ENCODE measurements around the gene OR2AK2.
A peak's percentile ranks its signal among the peaks of the same experiment; 100 is the strongest.

The OR2AK2 gene

GRCh38 chr1:247964933-247965332 lies at the start of gene OR2AK2:
Gene OR2AK2, plus strand, starts transcription at chr1:247965233. Its CDS starts 144 bp downstream, at chr1:247965377.
- no peak for DNase-seq (ENCODE audit: low read depth, low spot score)

DNA sequence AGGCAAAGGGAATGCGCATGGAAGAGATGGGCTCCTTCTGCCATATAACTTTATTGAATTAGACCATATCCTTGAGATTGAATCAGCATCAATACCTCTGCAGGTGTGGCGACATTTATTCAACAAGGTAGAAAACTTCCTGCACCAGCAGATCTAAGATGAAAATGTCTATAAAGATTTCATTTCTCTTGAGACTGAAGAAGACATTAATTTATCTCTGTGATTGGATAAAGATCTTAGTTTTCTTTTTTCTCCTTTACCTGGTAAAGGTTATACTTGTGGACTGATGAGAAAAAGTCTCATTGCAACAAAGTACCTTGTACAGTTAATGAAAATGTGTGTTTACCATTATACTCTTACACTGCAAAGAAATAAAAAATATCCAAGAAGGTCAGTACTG lies 45.1 kb upstream of the OR2AK2 start, which contains the start of gene OR2T8:
Gene OR2T8 (plus strand): TSS at position 301 of the 400 bp plus-strand sequence. CDS start 766 bp downstream, outside the sequence.
- DNase-seq (ENCODE audit: low read depth, low spot score) = no peak

- no peak for DNase-seq (ENCODE audit: low read depth, low spot score)
These were observed 41.1 kb upstream of the OR2AK2 start for GRCh38 chr1:247923941-247924340.

DNA sequence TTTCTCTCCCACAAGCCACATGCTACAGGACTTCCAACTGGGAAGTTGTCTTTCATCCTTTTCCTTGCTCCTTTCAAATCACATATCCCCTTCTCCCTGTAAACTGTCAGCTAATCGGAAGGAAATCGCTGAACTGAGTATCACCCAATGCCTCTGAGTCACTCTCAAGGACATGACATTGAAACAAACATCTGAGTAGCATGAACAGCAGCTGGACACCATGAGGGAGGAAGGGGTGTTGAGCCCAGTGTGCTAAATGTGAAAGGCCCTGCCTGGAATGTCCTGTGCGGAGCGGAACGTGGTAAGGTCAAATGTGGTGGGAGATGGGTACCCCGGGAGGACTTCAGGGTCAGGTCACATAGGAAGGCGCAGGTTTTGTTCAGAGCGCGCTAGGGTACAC lies 40.2 kb upstream of the OR2AK2 start, which contains the start of gene OR2AJ1:
Gene OR2AJ1 (plus strand): TSS at position 22 of the 400 bp plus-strand sequence. CDS start 8,880 bp downstream, outside the sequence.
- no peak for DNase-seq (ENCODE audit: low read depth, low spot score)

- DNase-seq (ENCODE audit: low read depth, low spot score) = no peak
These were observed 31.0 kb upstream of the OR2AK2 start for GRCh38 chr1:247933989-247934388.

- no peak for DNase-seq (ENCODE audit: low read depth, low spot score)
These were observed 29.3 kb upstream of the OR2AK2 start for GRCh38 chr1:247935781-247936180.

DNA sequence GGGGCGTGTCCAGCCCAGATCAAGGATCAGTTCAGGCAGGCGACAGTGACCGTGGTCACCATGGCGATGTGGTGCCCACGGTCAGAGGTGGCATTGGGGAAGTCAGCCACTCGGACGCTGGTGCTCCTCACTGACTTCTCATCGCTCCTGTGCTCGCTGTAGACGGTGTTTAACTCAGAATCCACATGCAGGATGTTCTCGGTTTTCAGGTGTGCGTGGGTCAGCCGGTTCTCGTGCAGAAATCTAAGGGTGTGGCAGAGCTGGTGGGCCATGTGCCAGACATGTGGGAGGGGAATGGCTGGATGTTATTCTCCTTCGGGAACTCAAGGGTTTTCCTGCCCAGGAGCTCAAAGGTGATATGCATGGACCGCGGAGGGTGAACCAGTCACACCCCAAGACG lies 28.6 kb upstream of the OR2AK2 start:
- no peak for DNase-seq (ENCODE audit: low read depth, low spot score)

- DNase-seq (ENCODE audit: low read depth, low spot score) = peak; percentile 61
These were observed 27.9 kb upstream of the OR2AK2 start for GRCh38 chr1:247936965-247937734.

DNA sequence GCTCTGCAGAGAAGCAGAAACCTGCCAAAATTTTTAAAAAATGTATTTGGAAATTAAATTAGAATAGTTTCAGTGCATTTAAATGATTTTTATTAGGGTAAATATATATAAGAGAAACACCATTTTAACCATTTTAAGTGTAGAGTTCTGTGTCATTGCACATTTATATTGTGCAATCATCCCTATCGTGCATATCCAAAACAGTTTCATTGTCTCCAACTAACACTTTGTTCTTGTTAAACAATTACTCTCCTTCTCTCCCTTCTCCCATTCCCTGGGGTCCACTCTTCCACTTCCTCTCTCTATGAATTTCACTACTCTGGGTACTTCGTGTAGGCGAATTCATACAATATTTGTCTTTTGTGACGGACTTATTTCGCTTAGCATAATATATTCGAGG lies 22.4 kb upstream of the OR2AK2 start:
- DNase-seq (ENCODE audit: low read depth, low spot score) = no peak

- DNase-seq (ENCODE audit: low read depth, low spot score) = no peak
These were observed 16.5 kb upstream of the OR2AK2 start, which contains the start of gene OR2L8 for GRCh38 chr1:247948558-247948957. Gene OR2L8, plus strand, starts transcription at chr1:247948858. Its CDS starts 0 bp downstream, at chr1:247948858.

GRCh38 chr1:247953408-247953807 lies 11.6 kb upstream of the OR2AK2 start:
- DNase-seq (ENCODE audit: low read depth, low spot score) = no peak

- no peak for DNase-seq (ENCODE audit: low read depth, low spot score)
These were observed 3.2 kb upstream of the OR2AK2 start for GRCh38 chr1:247961791-247962190.

- DNase-seq (ENCODE audit: low read depth, low spot score) = no peak
These were observed 2.0 kb upstream of the OR2AK2 start for GRCh38 chr1:247962911-247963588.

- no peak for DNase-seq (ENCODE audit: low read depth, low spot score)
These were observed 1.6 kb downstream of the OR2AK2 start for GRCh38 chr1:247966532-247967204.

- DNase-seq (ENCODE audit: low read depth, low spot score) = no peak
These were observed 28.0 kb downstream of the OR2AK2 start for GRCh38 chr1:247992986-247993385.

DNA sequence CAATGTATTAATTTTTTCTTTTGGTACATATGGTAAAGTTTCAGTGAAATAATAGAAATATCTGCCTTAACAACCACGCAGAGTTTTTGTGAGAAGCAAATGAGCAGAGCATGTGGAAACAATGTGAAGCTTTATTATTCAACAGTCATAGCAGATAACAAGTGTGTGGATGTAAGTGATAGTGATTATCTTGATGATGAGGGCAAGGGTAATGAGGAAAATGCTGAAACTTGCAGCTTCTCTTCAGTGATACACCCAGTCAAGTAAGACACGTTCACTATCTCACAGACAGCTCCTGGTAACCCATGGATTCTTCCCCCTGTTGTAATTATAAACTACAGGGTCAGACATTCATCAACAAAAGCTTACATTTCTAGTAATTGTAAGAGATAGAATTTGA lies 33.8 kb downstream of the OR2AK2 start:
- no peak for DNase-seq (ENCODE audit: low read depth, low spot score)

- DNase-seq (ENCODE audit: low read depth, low spot score) = no peak
These were observed 35.1 kb downstream of the OR2AK2 start for GRCh38 chr1:248000169-248000568.

GRCh38 chr1:248007778-248008177 lies 42.7 kb downstream of the OR2AK2 start:
- no peak for DNase-seq (ENCODE audit: low read depth, low spot score)

- DNase-seq (ENCODE audit: low read depth, low spot score) = no peak
These were observed 44.6 kb downstream of the OR2AK2 start for GRCh38 chr1:248009681-248010080.

DNA sequence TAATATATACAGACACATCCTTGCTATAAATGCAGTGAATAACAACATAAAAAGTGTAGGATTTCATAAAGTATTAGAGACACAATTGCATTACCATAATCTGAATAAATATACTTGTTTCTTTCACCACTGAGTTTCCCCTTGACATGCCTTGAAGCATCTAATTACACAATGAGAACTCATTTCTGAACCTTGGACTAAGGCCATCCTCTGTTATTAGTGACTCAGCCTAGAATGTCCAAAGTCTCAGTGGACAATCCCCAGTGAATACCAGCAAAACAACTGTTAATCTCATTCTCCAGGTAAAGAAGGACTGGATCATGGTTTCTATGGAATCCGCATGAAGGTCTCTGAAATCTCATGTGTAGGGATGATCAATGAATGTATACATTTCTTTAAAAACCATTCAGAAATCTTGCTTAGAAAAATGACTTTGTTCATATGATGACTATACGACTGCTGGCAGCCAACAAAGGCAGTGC lies 48.2 kb downstream of the OR2AK2 start, which contains the start of gene OR2L5:
Gene OR2L5 (plus strand): TSS at position 432 of the 482 bp plus-strand sequence. CDS start 8,288 bp downstream, outside the sequence.
- DNase-seq (ENCODE audit: low read depth, low spot score) = no peak

DNA sequence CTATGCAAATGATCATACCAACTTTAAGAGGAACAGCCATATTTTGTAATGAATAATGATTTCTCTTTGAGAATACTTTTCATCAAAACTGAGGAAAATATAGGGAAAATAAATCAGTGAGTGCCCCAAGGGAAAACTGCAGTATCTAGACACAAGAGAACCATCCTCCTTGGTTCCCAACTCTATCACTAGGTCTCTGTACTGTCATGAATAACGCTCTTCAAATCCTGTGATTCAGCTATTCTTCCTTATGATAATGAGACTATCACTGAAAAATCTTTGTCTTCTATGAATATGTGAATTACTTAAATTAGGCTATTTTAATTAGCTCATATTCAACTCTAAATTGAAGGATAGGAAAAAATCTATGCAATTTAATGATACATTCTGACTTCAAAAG lies 50.8 kb downstream of the OR2AK2 start:
- no peak for DNase-seq (ENCODE audit: low read depth, low spot score)

Data from iPS DF 19.7 (cell line).